Astrocyte (in vitro differentiated cells and primary cell): Measurements from ENCODE around the gene ZRANB1. TPM values are rescaled to one million over a fixed set of nuclear protein-coding genes. Genes with fewer than 3 reads are reported as not detected.

Experiments
- DNase-seq: peaks from one replicate; pipeline ENCODE4 v3.0.0-alpha.2; 2010; ENCODE audit warnings: low read depth
- FAIRE-seq: peaks from 2 replicates; lab custom pipeline; 2011; peaks lifted over from hg19 to GRCh38; lab: Jason Lieb, UNC
- H2AFZ ChIP-seq: 2 replicates; pipeline ENCODE4 v1.6.0; 2012; ENCODE audit warnings: low read depth, low read length, inconsistent platforms
- H3K27ac ChIP-seq: 2 replicates; pipeline ENCODE4 v1.5.1; 2011; ENCODE audit warnings: low read depth, low read length, inconsistent platforms
- H3K27me3 ChIP-seq: 2 replicates; pipeline ENCODE4 v1.6.0; 2011; ENCODE audit warnings: low read length, inconsistent platforms; ENCODE audit not compliant: insufficient read depth
- H3K36me3 ChIP-seq: 2 replicates; pipeline ENCODE4 v1.5.1; 2011; ENCODE audit warnings: low read length, inconsistent platforms; ENCODE audit not compliant: insufficient read depth
- H3K4me1 ChIP-seq: 2 replicates; pipeline ENCODE4 v1.5.1; 2011; ENCODE audit warnings: low read length, inconsistent platforms; ENCODE audit not compliant: insufficient read depth
- H3K4me2 ChIP-seq: 2 replicates; pipeline ENCODE4 v1.6.0; 2012; ENCODE audit warnings: low read length, inconsistent platforms
- H3K4me3 ChIP-seq: 2 replicates; pipeline ENCODE4 v1.5.1; 2011; ENCODE audit warnings: low read depth, mild to moderate bottlenecking, low read length, inconsistent platforms; ENCODE audit not compliant: insufficient read depth
- H3K79me2 ChIP-seq: 2 replicates; pipeline ENCODE4 v1.6.0; 2012; ENCODE audit warnings: mild to moderate bottlenecking, low read length, inconsistent platforms; ENCODE audit not compliant: insufficient read depth
- H3K9ac ChIP-seq: 2 replicates; pipeline ENCODE4 v1.6.0; 2012; ENCODE audit warnings: mild to moderate bottlenecking, low read length, inconsistent platforms
- H3K9me3 ChIP-seq: 2 replicates; pipeline ENCODE4 v1.5.1; 2012; ENCODE audit warnings: low read depth, mild to moderate bottlenecking, low read length, inconsistent platforms; ENCODE audit not compliant: insufficient read depth
- H4K20me1 ChIP-seq: 2 replicates; pipeline ENCODE4 v1.6.0; 2012; ENCODE audit warnings: low read length, inconsistent platforms; ENCODE audit not compliant: insufficient read depth
- H3K27ac Mint-ChIP-seq: one replicate; pipeline ENCODE4 v1.8.0; 2021; ENCODE audit warnings: mild to moderate bottlenecking, mixed read lengths; ENCODE audit not compliant: unreplicated experiment
- H3K27me3 Mint-ChIP-seq: one replicate; pipeline ENCODE4 v1.8.0; 2021; ENCODE audit warnings: low read depth, mixed read lengths; ENCODE audit not compliant: unreplicated experiment
- H3K36me3 Mint-ChIP-seq: one replicate; pipeline ENCODE4 v1.8.0; 2021; ENCODE audit warnings: low read depth, mixed read lengths; ENCODE audit not compliant: unreplicated experiment
- H3K4me1 Mint-ChIP-seq: one replicate; pipeline ENCODE4 v1.8.0; 2021; ENCODE audit warnings: low read depth, mixed read lengths; ENCODE audit not compliant: unreplicated experiment
- H3K4me3 Mint-ChIP-seq: one replicate; pipeline ENCODE4 v1.8.0; 2021; ENCODE audit warnings: mild to moderate bottlenecking, moderate library complexity, mixed read lengths; ENCODE audit not compliant: unreplicated experiment
- H3K9me3 Mint-ChIP-seq: one replicate; pipeline ENCODE4 v1.8.0; 2021; ENCODE audit warnings: mild to moderate bottlenecking, mixed read lengths; ENCODE audit not compliant: unreplicated experiment
- CTCF ChIP-seq: IDR thresholded peaks from 2 replicates; pipeline ENCODE4 v1.5.1; 2011; ENCODE audit warnings: low read depth, mild to moderate bottlenecking, inconsistent platforms, low read length, moderate library complexity; ENCODE audit not compliant: insufficient read depth
- EZH2 ChIP-seq: IDR thresholded peaks from 2 replicates; pipeline ENCODE4 v1.6.1; 2012; ENCODE audit warnings: mild to moderate bottlenecking, low read length, inconsistent platforms; ENCODE audit not compliant: insufficient read depth
- total RNA-seq: library from RNA; stranded (reverse); gene quantifications from 2 replicates; pipeline ENCODE4 v1.2.1, GENCODE V29; 2021

The ZRANB1 gene
- total RNA-seq, 1 donor from 2014 or later, result 24.9 TPM

- Mint-ChIP-seq H3K9me3 (no peaks in the 10 kb centered on the region), H3K4me1 (peaks cover 6% of the 10 kb centered on the region), H3K36me3 (peaks cover 1% of the 10 kb centered on the region), H3K4me3 (no peak overlapping the region), H3K27me3 (no peaks in the 10 kb centered on the region), H3K27ac (no peak overlapping the region)
- no peak overlapping the region for H3K4me3 ChIP-seq
- TF ChIP-seq CTCF (no peak), EZH2 (no peak)
- no peaks in the 10 kb centered on the region for H3K4me1 ChIP-seq
- DNase-seq (no peak), FAIRE-seq (no peak)
- H3K27me3 ChIP-seq, result no peaks in the 10 kb centered on the region
- no peak overlapping the region for H2AFZ ChIP-seq
- peaks cover 82% of the 10 kb centered on the region for H4K20me1 ChIP-seq
- no peaks in the 10 kb centered on the region for H3K9me3 ChIP-seq
- no peak overlapping the region for H3K9ac ChIP-seq
- peaks cover 87% of the 10 kb centered on the region for H3K79me2 ChIP-seq
- no peak overlapping the region for H3K4me2 ChIP-seq
- no peak overlapping the region for H3K27ac ChIP-seq
- H3K36me3 ChIP-seq, result no peaks in the 10 kb centered on the region
These were observed 10.2 kb downstream of the ZRANB1 start for GRCh38 chr10:124952123-124952522.

GRCh38 chr10:124953421-124953820 is 11.5 kb downstream of the ZRANB1 start:
- Histone ChIP-seq H2AFZ (no peak overlapping the region), H3K9me3 (no peaks in the 10 kb centered on the region), H3K4me3 (no peak overlapping the region), H4K20me1 (peaks cover 82% of the 10 kb centered on the region), H3K9ac (no peak overlapping the region), H3K27ac (no peak overlapping the region), H3K36me3 (no peaks in the 10 kb centered on the region), H3K4me2 (no peak overlapping the region), H3K27me3 (no peaks in the 10 kb centered on the region), H3K79me2 (peaks cover 86% of the 10 kb centered on the region), H3K4me1 (no peaks in the 10 kb centered on the region)
- TF ChIP-seq CTCF (no peak), EZH2 (no peak)
- Mint-ChIP-seq H3K4me1 (no peaks in the 10 kb centered on the region), H3K9me3 (no peaks in the 10 kb centered on the region), H3K27ac (no peak overlapping the region), H3K36me3 (peaks cover 1% of the 10 kb centered on the region), H3K4me3 (no peak overlapping the region), H3K27me3 (no peaks in the 10 kb centered on the region)
- DNase-seq (no peak), FAIRE-seq (no peak)

GRCh38 chr10:124955243-124955642 is 13.3 kb downstream of the ZRANB1 start:
- Histone ChIP-seq H3K27me3 (no peaks in the 10 kb centered on the region), H3K27ac (no peak overlapping the region), H3K36me3 (no peaks in the 10 kb centered on the region), H4K20me1 (peaks cover 83% of the 10 kb centered on the region), H3K4me3 (no peak overlapping the region), H3K79me2 (peaks cover 86% of the 10 kb centered on the region), H3K4me2 (no peak overlapping the region), H3K4me1 (no peaks in the 10 kb centered on the region), H2AFZ (no peak overlapping the region), H3K9me3 (no peaks in the 10 kb centered on the region), H3K9ac (no peak overlapping the region)
- Mint-ChIP-seq H3K27ac (no peak overlapping the region), H3K4me1 (no peaks in the 10 kb centered on the region), H3K36me3 (peaks cover 1% of the 10 kb centered on the region), H3K27me3 (no peaks in the 10 kb centered on the region), H3K4me3 (no peak overlapping the region), H3K9me3 (no peaks in the 10 kb centered on the region)
- DNase-seq (no peak), FAIRE-seq (no peak)
- no peak for TF ChIP-seq EZH2
- no peak for TF ChIP-seq CTCF
